Fibroblast of villous mesenchyme (primary cell): ENCODE results near the gene NXPE2. TPM values are rescaled to one million over a fixed set of nuclear protein-coding genes. Genes with fewer than 3 reads are reported as not detected.

ENCODE experiments used
- DNase-seq: peaks from one replicate; pipeline ENCODE4 v3.0.0-alpha.2; 2010; ENCODE audit warnings: low read depth
- H3K4me3 ChIP-seq: 2 replicates; pipeline ENCODE4 v1.5.1; 2011; ENCODE audit warnings: low read depth, mild to moderate bottlenecking, low read length
- total RNA-seq: library from RNA; depleted of rRNA; stranded (reverse); fragments of >200 nt; gene quantifications from 2 replicates; pipeline ENCODE4 v1.2.3, GENCODE V29; 2012
- TF ChIP-seq, protein P1 (sequence below): IDR thresholded peaks from 2 replicates; pipeline ENCODE4 v1.5.1; 2012; ENCODE audit warnings: low read depth, mild to moderate bottlenecking, low read length; ENCODE audit not compliant: insufficient read depth

The NXPE2 gene
- total RNA-seq, 1 donor = not detected

DNA sequence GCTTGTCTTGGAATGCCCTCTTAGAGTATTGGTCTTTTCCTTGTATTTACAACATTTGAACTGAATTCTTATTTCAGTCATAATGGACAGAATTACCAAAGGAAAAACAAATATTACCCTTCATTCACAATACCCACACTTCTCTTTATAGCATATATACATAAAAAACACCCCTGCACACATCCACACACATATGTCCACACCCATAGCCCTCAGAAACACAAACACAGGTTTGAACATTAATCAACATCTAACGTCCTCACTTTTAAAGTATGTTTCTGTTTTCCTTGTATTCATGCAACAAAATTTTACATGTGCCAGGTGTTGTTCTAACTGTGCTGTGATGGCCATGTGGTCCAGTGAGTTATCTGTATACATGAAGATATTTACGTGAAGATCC is 11.6 kb upstream of the NXPE2 start:
- TF ChIP-seq, protein P1, sequence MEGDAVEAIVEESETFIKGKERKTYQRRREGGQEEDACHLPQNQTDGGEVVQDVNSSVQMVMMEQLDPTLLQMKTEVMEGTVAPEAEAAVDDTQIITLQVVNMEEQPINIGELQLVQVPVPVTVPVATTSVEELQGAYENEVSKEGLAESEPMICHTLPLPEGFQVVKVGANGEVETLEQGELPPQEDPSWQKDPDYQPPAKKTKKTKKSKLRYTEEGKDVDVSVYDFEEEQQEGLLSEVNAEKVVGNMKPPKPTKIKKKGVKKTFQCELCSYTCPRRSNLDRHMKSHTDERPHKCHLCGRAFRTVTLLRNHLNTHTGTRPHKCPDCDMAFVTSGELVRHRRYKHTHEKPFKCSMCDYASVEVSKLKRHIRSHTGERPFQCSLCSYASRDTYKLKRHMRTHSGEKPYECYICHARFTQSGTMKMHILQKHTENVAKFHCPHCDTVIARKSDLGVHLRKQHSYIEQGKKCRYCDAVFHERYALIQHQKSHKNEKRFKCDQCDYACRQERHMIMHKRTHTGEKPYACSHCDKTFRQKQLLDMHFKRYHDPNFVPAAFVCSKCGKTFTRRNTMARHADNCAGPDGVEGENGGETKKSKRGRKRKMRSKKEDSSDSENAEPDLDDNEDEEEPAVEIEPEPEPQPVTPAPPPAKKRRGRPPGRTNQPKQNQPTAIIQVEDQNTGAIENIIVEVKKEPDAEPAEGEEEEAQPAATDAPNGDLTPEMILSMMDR = no peak
- no peak overlapping the region for H3K4me3 ChIP-seq
- DNase-seq = no peak

DNA sequence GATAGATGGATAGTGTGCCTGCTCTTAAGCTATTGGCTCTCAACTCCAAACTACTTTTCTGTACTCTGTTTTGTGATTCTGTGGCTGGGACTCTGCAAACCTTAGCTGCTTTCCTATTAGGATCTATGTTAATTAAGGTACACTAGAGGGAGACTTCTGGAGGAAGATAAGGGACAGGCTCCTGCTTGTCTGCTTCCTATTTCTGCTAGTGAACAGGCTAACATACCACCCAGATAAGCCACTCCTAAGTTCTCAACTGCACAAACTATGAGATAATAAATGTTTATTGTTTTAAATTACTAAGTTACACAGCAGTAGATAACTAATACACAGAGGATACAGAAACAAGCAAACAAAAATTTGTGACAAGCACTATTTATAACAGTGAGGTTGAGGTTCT is 10.2 kb upstream of the NXPE2 start:
- TF ChIP-seq, protein P1 = no peak
- no peak overlapping the region for H3K4me3 ChIP-seq
- DNase-seq = no peak

GRCh38 chr11:114673661-114674060 is 4.7 kb upstream of the NXPE2 start:
- no peak overlapping the region for H3K4me3 ChIP-seq
- peak; percentile 86 for DNase-seq
- TF ChIP-seq, protein P1 = no peak

GRCh38 chr11:114679505-114679904 is 1.2 kb downstream of the NXPE2 start:
- no peak overlapping the region for H3K4me3 ChIP-seq
- TF ChIP-seq, protein P1 = no peak
- DNase-seq = no peak

GRCh38 chr11:114683007-114683406 is 4.7 kb downstream of the NXPE2 start:
- H3K4me3 ChIP-seq = no peak overlapping the region
- no peak for DNase-seq
- TF ChIP-seq, protein P1 = no peak

GRCh38 chr11:114684636-114685035 is 6.3 kb downstream of the NXPE2 start:
- H3K4me3 ChIP-seq = no peak overlapping the region
- TF ChIP-seq, protein P1 = no peak
- DNase-seq = no peak

DNA sequence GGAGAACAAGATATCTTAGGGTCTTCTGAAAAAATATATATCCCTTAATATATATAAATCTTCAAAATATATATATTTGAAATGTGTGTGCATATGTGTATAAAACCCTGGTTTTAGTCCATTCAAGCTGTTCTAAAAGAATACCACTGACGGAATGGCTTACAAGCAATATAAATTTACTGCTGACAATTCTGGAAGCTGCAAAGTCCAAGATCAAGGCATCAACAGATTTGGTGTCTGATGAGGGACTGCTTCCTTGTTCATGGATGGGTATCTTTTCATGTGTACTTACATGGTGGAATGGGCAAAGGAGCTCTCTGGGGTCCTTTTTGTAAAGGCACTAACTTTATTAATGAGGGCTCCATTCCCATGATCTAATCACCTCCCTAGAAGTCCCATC is 6.8 kb downstream of the NXPE2 start:
- TF ChIP-seq, protein P1 = no peak
- no peak for DNase-seq
- no peak overlapping the region for H3K4me3 ChIP-seq
